Globus pallidus (tissue), 1 donor: ENCODE data around the gene AGRN.
"Not testable (repeated sequence)": the region's sequence is repeated elsewhere in the genome, so short reads cannot be mapped to it uniquely, and the experiment has no call there.

Experiments used
- DNase-seq: peaks from one replicate; pipeline ENCODE4 v3.0.0-alpha.2; 2015; ENCODE audit warnings: low spot score

Gene AGRN

GRCh38 chr1:981955-982558, 37.9 kb upstream of the AGRN start, which contains the start of gene PERM1:
TSS of gene PERM1 (minus strand) at chr1:982093. CDS start at chr1:981029, 1,064 bp downstream.
- no peak for DNase-seq

DNA sequence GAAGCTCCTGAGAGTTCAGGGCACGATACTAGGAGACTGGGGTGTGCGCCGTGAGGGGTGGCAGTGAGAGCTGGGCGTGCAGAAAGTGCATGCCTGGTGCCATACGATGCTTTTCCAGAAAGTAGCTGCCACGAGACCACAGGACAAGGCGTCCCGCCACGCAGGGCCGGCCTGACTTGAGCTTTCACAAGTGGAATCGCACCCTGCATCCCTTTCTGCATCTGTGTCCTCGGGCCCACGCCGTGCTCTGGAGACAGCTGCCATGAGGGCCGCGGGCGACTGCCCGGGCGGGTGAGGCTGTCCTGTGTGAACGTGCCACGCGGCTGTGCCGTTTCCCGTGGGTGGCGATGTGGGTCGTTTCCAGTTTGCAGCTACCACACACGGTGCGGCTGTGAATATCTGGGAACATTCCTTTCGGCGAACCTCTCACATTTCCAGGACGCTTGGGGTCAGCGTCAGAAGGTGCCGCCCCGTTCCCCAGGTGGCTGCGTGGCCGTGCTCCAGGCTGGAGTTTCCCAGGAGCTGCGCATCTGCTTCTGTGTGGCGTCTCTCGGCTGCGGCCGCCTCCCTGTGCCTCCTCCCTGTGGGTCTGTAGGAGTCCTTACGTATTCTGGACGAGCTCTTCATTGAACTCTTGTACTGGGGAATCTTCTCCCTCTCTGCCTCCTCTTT, 37.0 kb upstream of the AGRN start:
- DNase-seq: no peak

DNA sequence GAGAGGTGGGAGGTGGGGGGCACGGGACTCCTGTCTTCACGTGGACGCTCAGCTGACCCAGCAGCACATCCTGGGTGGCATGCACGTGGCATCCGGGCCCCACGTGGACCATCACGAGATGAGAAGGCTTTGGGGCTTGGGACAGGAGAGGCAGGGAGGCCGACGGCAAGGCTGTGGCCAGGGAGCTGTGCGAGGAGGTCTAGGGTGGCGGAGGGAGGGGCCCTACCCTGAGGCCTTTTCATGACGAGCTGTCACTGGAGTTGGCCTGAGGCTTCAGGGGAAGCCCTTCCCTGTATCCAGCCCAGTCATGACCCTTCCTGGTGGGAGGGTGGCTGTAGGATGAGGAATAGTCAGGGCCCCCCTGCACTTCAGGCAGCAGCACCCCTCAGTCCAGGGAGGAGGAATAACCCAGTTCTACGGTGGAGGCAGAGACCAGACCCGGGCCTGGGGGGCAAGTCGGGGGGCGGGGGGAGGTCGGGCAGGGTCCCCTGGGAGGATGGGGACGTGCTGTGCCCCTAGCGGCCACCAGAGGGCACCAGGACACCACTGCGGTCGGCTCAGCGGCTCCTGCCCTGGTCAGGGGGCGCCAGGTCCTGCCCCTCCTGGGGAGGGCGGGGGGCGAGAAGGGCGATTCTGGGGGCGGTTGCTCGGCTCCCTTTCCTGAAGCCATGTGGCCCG, 36.0 kb upstream of the AGRN start:
- no peak for DNase-seq

DNA sequence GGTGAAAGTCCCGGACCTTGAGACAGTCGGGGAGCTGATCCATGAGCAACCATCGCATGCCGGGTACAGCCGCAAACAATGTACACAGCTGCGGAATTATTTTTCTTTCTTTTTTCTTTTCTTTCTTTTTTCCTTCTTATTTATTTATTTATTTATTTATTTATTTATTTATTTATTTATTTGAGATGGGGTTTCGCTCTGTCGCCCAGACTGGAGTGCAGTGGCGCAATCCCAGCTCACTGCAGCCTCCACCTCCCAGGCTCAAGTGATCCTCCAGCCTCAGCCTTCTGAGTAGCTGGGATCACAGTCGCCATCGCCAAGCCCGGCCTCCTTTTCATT, 35.5 kb upstream of the AGRN start:
- DNase-seq: no peak

- no peak for DNase-seq
These were observed 34.8 kb upstream of the AGRN start for GRCh38 chr1:985126-985525.

DNA sequence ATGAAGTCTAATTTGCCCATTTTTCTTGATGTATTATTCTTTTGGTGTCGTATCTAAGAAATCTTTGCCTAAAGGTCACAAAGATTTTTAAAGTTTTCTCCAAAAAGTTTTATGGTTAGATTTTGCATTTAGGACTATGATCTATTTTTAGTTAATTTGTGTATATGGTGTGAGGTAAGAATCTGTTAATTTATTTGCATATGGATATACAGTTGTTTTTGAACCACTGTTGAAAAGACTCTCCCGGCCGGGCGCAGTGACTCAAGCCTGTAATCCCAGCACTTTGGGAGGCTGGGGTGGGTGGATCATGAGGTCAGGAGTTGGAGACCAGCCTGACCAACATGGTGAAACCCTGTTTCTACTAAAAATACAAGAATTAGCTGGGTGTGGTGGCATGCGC, 31.9 kb upstream of the AGRN start:
- not testable (repeated sequence) for DNase-seq

DNA sequence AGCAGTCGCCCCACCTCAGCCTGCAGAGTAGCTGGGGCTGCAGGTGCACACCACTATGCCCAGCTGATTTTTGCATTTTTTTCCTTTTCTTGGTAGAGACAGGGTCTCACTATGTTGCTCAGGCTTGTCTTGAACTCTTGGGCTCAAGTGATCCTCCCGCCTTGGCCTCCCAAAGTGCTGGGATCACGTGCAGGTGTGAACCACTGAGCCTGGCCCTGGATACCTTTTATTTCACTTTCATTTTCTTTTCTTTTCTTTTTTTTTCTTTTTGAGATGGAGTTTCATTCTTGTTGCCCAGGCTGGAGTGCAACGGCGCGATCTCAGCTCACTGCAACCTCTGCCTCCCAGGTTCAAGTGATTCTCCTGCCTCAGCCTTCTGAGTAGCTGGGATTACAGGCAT, 28.6 kb upstream of the AGRN start:
- not testable (repeated sequence) for DNase-seq

- DNase-seq: no peak
These were observed 28.0 kb upstream of the AGRN start for GRCh38 chr1:991895-992294.

- no peak for DNase-seq
These were observed 27.6 kb upstream of the AGRN start for GRCh38 chr1:992362-992761.

DNA sequence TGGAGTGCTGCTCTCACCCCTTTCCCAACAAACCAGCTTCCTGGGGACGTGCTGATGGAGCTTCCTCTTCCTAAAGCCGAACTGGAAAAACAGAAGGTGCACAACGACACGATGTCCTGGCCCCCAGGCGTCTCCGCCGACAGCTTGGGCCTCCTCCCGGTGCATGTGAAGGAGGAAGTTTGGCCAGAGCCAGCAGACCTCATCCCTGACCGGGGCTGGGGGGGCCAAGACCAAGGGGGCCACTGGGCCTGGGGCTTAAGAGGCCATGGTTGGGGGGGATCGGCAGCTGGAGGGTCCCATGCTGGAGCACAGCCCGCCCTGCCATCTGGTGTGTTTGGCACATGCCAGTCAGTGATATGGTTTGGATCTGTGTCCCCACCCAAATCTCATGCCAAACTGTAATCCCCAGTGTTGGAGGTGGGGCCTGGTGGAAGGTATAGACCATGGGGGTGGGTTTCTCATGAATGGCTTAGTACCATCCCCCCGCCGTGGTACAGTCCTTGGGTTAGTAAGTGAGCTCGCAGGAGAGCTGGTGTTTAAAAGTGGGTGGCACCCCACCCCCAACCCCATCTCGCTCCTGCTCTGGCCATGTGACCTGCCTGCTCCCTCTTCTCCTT, 26.4 kb upstream of the AGRN start:
- no peak for DNase-seq

GRCh38 chr1:994546-994945, 25.4 kb upstream of the AGRN start:
- not testable (repeated sequence) for DNase-seq

GRCh38 chr1:995665-996633, 24.0 kb upstream of the AGRN start:
- DNase-seq: no peak

DNA sequence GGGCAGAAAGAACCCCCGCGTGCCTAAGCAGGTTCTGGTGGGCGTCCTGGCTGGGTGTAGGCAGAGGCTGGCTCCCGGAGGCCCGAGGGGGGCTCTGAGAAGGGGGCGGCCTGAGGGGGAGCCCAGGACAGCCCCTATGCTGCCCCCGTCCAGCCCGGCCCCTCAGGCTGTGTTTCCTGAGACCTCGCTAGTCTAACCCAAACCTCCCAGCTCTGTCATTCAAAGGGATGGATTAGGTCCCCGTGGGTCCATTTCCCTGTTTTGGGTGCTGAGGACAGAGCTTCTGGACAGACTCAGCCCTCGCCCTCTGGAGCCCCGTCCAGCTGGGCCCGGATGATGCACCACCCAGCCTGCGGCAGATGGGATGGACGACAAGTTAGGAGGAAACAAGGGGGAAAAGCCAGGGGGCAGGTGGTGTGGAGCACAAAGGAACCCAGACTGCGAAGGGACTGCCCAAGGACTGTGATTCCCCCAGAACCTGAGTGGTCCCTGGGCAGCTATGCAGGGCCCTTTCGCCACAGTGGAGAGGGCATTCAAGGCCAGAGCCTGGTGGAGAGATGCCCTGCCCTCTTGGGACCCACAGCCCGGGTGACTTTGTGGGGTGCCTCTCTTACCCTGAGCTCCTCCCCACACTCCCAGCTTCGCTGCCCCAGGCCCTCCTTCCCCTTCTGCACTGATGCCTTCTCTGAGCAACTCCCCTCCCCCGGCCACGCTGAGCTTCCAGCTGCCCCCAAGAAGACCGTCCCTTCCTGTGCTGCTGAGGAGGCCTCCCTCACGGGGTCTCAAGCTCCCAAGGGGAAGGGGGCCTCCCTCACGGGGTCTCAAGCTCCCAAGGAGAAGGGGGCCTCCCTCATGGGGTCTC, 22.8 kb upstream of the AGRN start:
- no peak for DNase-seq

DNA sequence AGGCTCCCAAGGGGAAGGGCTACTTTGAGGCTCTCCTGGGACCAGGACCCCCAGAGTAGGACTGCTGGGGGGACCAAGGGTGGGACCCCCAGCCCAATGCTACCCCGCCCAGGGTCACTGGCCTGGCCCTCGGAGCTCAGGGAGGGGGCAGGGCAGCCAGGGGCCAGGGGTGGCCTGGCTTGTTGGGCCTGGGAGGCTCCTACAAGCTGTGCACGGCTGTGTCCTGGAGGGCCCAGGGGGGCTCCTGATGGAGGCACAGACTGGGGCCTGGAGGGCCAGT, 22.3 kb upstream of the AGRN start:
- DNase-seq: no peak

- no peak for DNase-seq
These were observed 21.8 kb upstream of the AGRN start for GRCh38 chr1:997993-998744.

DNA sequence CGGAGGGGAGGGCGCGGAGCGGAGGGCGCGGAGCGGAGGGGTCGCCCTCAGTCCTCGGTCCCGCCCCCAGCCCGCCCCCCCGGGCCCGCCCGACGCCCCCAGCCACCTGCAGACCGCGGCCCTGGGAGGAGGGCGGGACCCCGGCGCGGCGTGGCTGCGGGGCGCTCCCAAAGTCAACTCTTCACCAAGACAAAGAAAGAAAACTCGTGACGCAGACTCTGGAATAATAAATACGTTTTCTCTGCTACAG, 21.2 kb upstream of the AGRN start:
- DNase-seq: no peak

DNA sequence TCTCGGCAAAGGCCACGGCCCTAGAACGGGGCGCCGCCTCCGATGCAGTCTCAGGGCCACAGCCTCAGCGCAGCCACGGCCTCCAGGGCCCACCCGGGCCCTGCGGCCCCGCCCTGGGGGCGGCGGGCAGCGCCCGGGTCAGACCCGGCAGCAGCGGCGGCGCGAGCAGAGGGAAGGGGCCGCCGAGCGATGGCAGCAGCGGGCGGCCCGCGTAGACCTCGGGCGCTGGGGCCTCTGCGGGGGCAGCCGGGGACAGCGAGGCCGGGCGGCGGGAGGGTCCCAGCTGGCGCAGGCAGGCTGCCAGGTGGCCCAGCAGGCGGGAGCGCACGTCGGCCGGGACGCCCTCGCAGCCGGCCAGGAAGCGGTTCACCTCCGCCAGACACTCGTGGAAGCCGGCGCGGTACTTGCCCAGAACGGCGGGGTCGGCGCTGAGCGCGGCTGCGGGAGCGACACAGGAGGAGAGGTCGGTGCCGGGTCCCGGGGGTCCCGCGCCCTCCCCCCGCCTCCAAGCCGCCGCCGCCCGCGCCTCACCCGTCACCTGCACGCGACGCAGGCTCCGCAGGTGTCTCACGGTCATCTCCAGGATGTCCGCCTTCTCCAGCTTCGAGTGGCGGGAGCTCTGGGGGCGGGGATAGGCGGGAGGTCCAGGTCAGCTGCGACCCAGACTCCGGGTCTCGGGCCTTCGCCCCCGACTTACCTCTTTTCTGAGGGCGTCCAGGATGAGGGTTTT, 20.8 kb upstream of the AGRN start:
- no peak for DNase-seq

DNA sequence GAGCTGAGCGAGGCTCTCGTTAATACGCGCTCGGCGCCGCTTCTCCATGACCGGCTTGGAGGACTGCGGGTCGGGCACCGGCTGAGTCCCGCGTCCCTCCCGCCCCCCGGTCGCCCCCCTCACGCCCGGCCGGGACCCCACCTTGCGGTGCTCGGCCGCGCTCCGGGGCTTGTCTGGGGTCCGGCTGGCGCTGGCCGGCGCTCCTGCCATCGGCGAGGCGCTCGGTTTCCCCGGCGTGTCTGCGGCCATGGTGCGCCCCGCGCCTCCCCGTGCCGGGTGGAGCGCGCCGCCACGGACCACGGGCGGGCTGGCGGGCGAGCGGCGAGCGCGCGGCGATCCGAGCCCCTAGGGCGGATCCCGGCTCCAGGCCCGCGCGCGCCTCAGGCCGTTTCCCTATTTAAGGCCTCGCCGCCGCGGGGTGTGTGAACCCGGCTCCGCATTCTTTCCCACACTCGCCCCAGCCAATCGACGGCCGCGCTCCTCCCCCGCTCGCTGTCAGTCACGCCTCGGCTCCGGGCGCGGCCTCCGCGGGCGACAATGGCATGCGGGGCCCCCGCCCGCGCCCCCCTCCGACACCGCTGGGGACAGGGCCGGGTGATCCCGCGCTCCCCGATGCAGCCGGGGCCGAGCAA, 20.1 kb upstream of the AGRN start, which contains the start of gene HES4:
Gene HES4 (minus strand): TSS at position 373 of the 632 bp plus-strand sequence. CDS start 124 bp downstream, at position 249.
- DNase-seq: no peak

- no peak for DNase-seq
These were observed 19.4 kb upstream of the AGRN start for GRCh38 chr1:1000357-1001056.
